Lower leg skin (tissue), 3 donors: ENCODE data around the gene POLR2J3.
"Not testable (repeated sequence)": the region's sequence is repeated elsewhere in the genome, so short reads cannot be mapped to it uniquely, and the experiment has no call there.

ENCODE experiments used
- CTCF ChIP-seq, 3 donors: fragments of 450-650 bp; IDR thresholded peaks; one replicate each; pipeline ENCODE4 v1.5.1; 2016; ENCODE audit warnings: antibody characterized with exemption in 3 of 3, mild to moderate bottlenecking in 3 of 3, moderate library complexity in 2 of 3
- POLR2A ChIP-seq, 2 donors: fragments of 450-650 bp; IDR thresholded peaks; one replicate each; pipeline ENCODE4 v1.6.1; 2016 to 2017; ENCODE audit warnings: antibody characterized with exemption in 2 of 2, mild to moderate bottlenecking in 1 of 2, moderate library complexity in 1 of 2

GRCh38 chr7:102604431-102605145 lies 32.2 kb upstream of the POLR2J3 start:
- TF ChIP-seq CTCF, POLR2A (IDR thresholded peaks at IDR 0.05): not testable (repeated sequence)
